GM12874 (cell line): ENCODE results near the gene ABRACL.

Experiments used
- CTCF ChIP-seq: IDR thresholded peaks from 2 replicates; pipeline ENCODE4 v1.5.1; 2011; ENCODE audit warnings: low read depth, mild to moderate bottlenecking, control low read depth, low read length, moderate library complexity; ENCODE audit not compliant: insufficient read depth

ABRACL gene

GRCh38 chr6:139028658-139029469 lies at the start of gene ABRACL:
Gene ABRACL (plus strand): TSS chr6:139028745. CDS start chr6:139034161, 5,416 bp downstream.
- TF ChIP-seq CTCF = no peak

- no peak for TF ChIP-seq CTCF
Measured at GRCh38 chr6:138979365-138979764, 49.2 kb upstream of the ABRACL start.

GRCh38 chr6:138979813-138980668 lies 48.5 kb upstream of the ABRACL start:
- TF ChIP-seq CTCF = no peak

- no peak for TF ChIP-seq CTCF
Measured at GRCh38 chr6:138981416-138981815, 47.1 kb upstream of the ABRACL start.

- TF ChIP-seq CTCF = no peak
Measured at GRCh38 chr6:138986578-138986977, 42.0 kb upstream of the ABRACL start.

GRCh38 chr6:138987080-138987642 lies 41.4 kb upstream of the ABRACL start:
- TF ChIP-seq CTCF = no peak

GRCh38 chr6:138987643-138988468 lies 40.7 kb upstream of the ABRACL start, which contains the start of gene REPS1:
Gene REPS1 (minus strand): TSS chr6:138988253. CDS start chr6:138987682, 571 bp downstream.
- peak; percentile 93 for TF ChIP-seq CTCF
